Karpas-422 (cell line): ENCODE results near the gene MICALL1. TPM values are rescaled to one million over a fixed set of nuclear protein-coding genes. Genes with fewer than 3 reads are reported as not detected.

Experiments
- DNase-seq: peaks from one replicate; pipeline ENCODE4 v3.0.0-alpha.2; 2015
- H2AFZ ChIP-seq: fragments of 200-600 bp; sonication (generic); 2 replicates; pipeline ENCODE4 v1.6.1; 2014; ENCODE audit warnings: antibody characterized with exemption, low read length, mixed read lengths
- H3K27ac ChIP-seq: fragments of 200-600 bp; sonication (generic); 2 replicates; pipeline ENCODE4 v1.5.1; 2014; ENCODE audit warnings: mild to moderate bottlenecking, low read length, moderate library complexity
- H3K27me3 ChIP-seq: fragments of 200-600 bp; sonication (generic); 2 replicates; pipeline ENCODE4 v1.6.1; 2014; ENCODE audit warnings: low read length, mixed read lengths
- H3K36me3 ChIP-seq: fragments of 200-600 bp; sonication (generic); 2 replicates; pipeline ENCODE4 v1.6.1; 2014; ENCODE audit warnings: low read length, mixed read lengths; ENCODE audit not compliant: insufficient read depth
- H3K4me1 ChIP-seq: fragments of 200-600 bp; sonication (generic); 2 replicates; pipeline ENCODE4 v1.6.1; 2014; ENCODE audit warnings: mild to moderate bottlenecking, low read length, mixed read lengths
- H3K4me2 ChIP-seq: fragments of 200-600 bp; sonication (generic); 2 replicates; pipeline ENCODE4 v1.6.1; 2014; ENCODE audit warnings: low read length, low read depth, mild to moderate bottlenecking; ENCODE audit not compliant: poor library complexity, severe bottlenecking
- H3K4me3 ChIP-seq: fragments of 200-600 bp; sonication (generic); 2 replicates; pipeline ENCODE4 v1.5.1; 2014; ENCODE audit warnings: mild to moderate bottlenecking, antibody characterized with exemption, low read length, mixed read lengths
- H3K79me2 ChIP-seq: fragments of 200-600 bp; sonication (generic); 2 replicates; pipeline ENCODE4 v1.6.1; 2014; ENCODE audit warnings: mild to moderate bottlenecking, low read length, mixed read lengths
- H3K9ac ChIP-seq: fragments of 200-600 bp; sonication (generic); 2 replicates; pipeline ENCODE4 v1.6.0; 2014; ENCODE audit warnings: low read length
- H3K9me2 ChIP-seq: fragments of 200-600 bp; sonication (generic), shearing (Covaris generic); replicated peaks from 2 replicates; pipeline ENCODE4 v1.6.0; 2014; ENCODE audit warnings: mild to moderate bottlenecking, low read length, moderate library complexity; ENCODE audit not compliant: insufficient read depth
- H3K9me3 ChIP-seq: fragments of 300-700, 200-600 bp; sonication (generic); 2 replicates; pipeline ENCODE4 v1.6.1; 2014; ENCODE audit warnings: low read length, mixed read lengths
- H4K20me1 ChIP-seq: fragments of 200-600 bp; sonication (generic); 2 replicates; pipeline ENCODE4 v1.6.1; 2014; ENCODE audit warnings: mild to moderate bottlenecking, antibody characterized with exemption, low read length, low read depth; ENCODE audit not compliant: insufficient read depth
- total RNA-seq: library from RNA; depleted of rRNA; stranded (reverse); fragments of >200 nt; shearing (Covaris generic); gene quantifications from 2 replicates; pipeline ENCODE4 v1.2.3, GENCODE V29; 2014; ENCODE audit warnings: low replicate concordance

The MICALL1 gene
- total RNA-seq, 1 experiment from 2014 or later: 14.3 TPM

GRCh38 chr22:37897807-37898206 lies 8.3 kb upstream of the MICALL1 start:
- no peaks in the 10 kb centered on the region for H3K4me1 ChIP-seq
- no peaks in the 10 kb centered on the region for H3K79me2 ChIP-seq
- no peak overlapping the region for H3K27ac ChIP-seq
- no peaks in the 10 kb centered on the region for H3K9me3 ChIP-seq
- DNase-seq: no peak
- H4K20me1 ChIP-seq: no peaks in the 10 kb centered on the region
- no peak overlapping the region for H3K4me3 ChIP-seq
- H3K9ac ChIP-seq: no peak overlapping the region
- no peaks in the 10 kb centered on the region for H3K36me3 ChIP-seq
- no peak overlapping the region for H3K4me2 ChIP-seq
- H3K9me2 ChIP-seq: no peaks in the 10 kb centered on the region
- no peaks in the 10 kb centered on the region for H3K27me3 ChIP-seq
- no peak overlapping the region for H2AFZ ChIP-seq

GRCh38 chr22:37898441-37899181 lies 7.5 kb upstream of the MICALL1 start:
- Histone ChIP-seq H3K27ac (no peak overlapping the region), H3K4me2 (no peak overlapping the region), H3K36me3 (no peaks in the 10 kb centered on the region), H3K27me3 (no peaks in the 10 kb centered on the region), H3K9ac (no peak overlapping the region), H3K79me2 (no peaks in the 10 kb centered on the region), H3K4me3 (no peak overlapping the region), H2AFZ (no peak overlapping the region), H3K4me1 (no peaks in the 10 kb centered on the region), H4K20me1 (no peaks in the 10 kb centered on the region), H3K9me2 (no peaks in the 10 kb centered on the region), H3K9me3 (no peaks in the 10 kb centered on the region)
- DNase-seq: no peak

- Histone ChIP-seq H4K20me1 (no peaks in the 10 kb centered on the region; the same call in 1 of the 2 replicates), H3K9me3 (no peaks in the 10 kb centered on the region), H3K27me3 (no peaks in the 10 kb centered on the region), H3K79me2 (peaks cover 24% of the 10 kb centered on the region), H3K4me1 (peaks cover 18% of the 10 kb centered on the region), H3K36me3 (no peaks in the 10 kb centered on the region), H3K9me2 (no peaks in the 10 kb centered on the region), H3K9ac (peak overlapping the region; percentile 69; the same call in 1 of the 2 replicates), H3K27ac (no peak overlapping the region), H2AFZ (no peak overlapping the region), H3K4me2 (peak overlapping the region; percentile 75), H3K4me3 (peak overlapping the region; percentile 65; the same call in 1 of the 2 replicates)
- peak; percentile 27 for DNase-seq
Measured at GRCh38 chr22:37904572-37905533, 1.2 kb upstream of the MICALL1 start.

- Histone ChIP-seq H3K9me2 (no peaks in the 10 kb centered on the region), H3K9ac (peak overlapping the region; percentile 91), H3K9me3 (no peaks in the 10 kb centered on the region), H3K27ac (peak overlapping the region; percentile 74), H3K4me2 (peak overlapping the region; percentile 74), H3K79me2 (peaks cover 24% of the 10 kb centered on the region), H4K20me1 (no peaks in the 10 kb centered on the region; the same call in 1 of the 2 replicates), H3K36me3 (no peaks in the 10 kb centered on the region), H3K4me1 (peaks cover 18% of the 10 kb centered on the region), H2AFZ (no peak overlapping the region), H3K4me3 (peak overlapping the region; percentile 83), H3K27me3 (no peaks in the 10 kb centered on the region)
- peak; percentile 82 for DNase-seq
Measured at GRCh38 chr22:37906364-37907008, 389 bp downstream of the MICALL1 start.

GRCh38 chr22:37907036-37907954 lies 1.2 kb downstream of the MICALL1 start:
- H3K9me3 ChIP-seq: no peaks in the 10 kb centered on the region
- H3K27me3 ChIP-seq: no peaks in the 10 kb centered on the region
- H3K4me2 ChIP-seq: peak overlapping the region; percentile 74
- peak overlapping the region; percentile 83 for H3K4me3 ChIP-seq
- DNase-seq: no peak
- H2AFZ ChIP-seq: no peak overlapping the region
- peaks cover 18% of the 10 kb centered on the region for H3K4me1 ChIP-seq
- H3K79me2 ChIP-seq: peaks cover 24% of the 10 kb centered on the region
- no peaks in the 10 kb centered on the region; the same call in 1 of the 2 replicates for H4K20me1 ChIP-seq
- H3K9ac ChIP-seq: peak overlapping the region; percentile 91
- H3K27ac ChIP-seq: peak overlapping the region; percentile 74
- H3K9me2 ChIP-seq: no peaks in the 10 kb centered on the region
- H3K36me3 ChIP-seq: no peaks in the 10 kb centered on the region

GRCh38 chr22:37909766-37910165 lies 3.7 kb downstream of the MICALL1 start:
- no peak overlapping the region for H3K4me2 ChIP-seq
- H3K36me3 ChIP-seq: no peaks in the 10 kb centered on the region
- H3K9me2 ChIP-seq: no peaks in the 10 kb centered on the region
- H3K4me1 ChIP-seq: peaks cover 18% of the 10 kb centered on the region
- no peak overlapping the region for H3K27ac ChIP-seq
- H3K27me3 ChIP-seq: no peaks in the 10 kb centered on the region
- no peak for DNase-seq
- H4K20me1 ChIP-seq: no peaks in the 10 kb centered on the region; the same call in 1 of the 2 replicates
- no peak overlapping the region for H3K9ac ChIP-seq
- H3K79me2 ChIP-seq: peaks cover 24% of the 10 kb centered on the region
- no peak overlapping the region for H2AFZ ChIP-seq
- H3K9me3 ChIP-seq: no peaks in the 10 kb centered on the region
- H3K4me3 ChIP-seq: no peak overlapping the region

- H3K79me2 ChIP-seq: peaks cover 24% of the 10 kb centered on the region
- H4K20me1 ChIP-seq: no peaks in the 10 kb centered on the region; the same call in 1 of the 2 replicates
- no peak overlapping the region for H3K4me3 ChIP-seq
- no peak for DNase-seq
- H3K4me1 ChIP-seq: peaks cover 12% of the 10 kb centered on the region
- H3K27me3 ChIP-seq: no peaks in the 10 kb centered on the region
- H3K9me2 ChIP-seq: no peaks in the 10 kb centered on the region
- no peaks in the 10 kb centered on the region for H3K36me3 ChIP-seq
- no peak overlapping the region for H2AFZ ChIP-seq
- no peak overlapping the region for H3K4me2 ChIP-seq
- H3K9me3 ChIP-seq: no peaks in the 10 kb centered on the region
- H3K9ac ChIP-seq: no peak overlapping the region
- no peak overlapping the region for H3K27ac ChIP-seq
Measured at GRCh38 chr22:37910890-37911672, 5.0 kb downstream of the MICALL1 start.
